DOHH2 (cell line): ENCODE measurements around the gene TTLL8.

Experiments used
- EZH2phosphoT487 ChIP-seq: fragments of 200-600 bp; sonication (generic); IDR thresholded peaks from 2 replicates; pipeline ENCODE4 v1.6.1; 2017; ENCODE audit warnings: borderline replicate concordance, mild to moderate bottlenecking, antibody characterized with exemption, low read length, moderate library complexity, mixed read lengths
- TF ChIP-seq, protein P1 (sequence below): fragments of 200-600 bp; sonication (generic); IDR thresholded peaks from one replicate; pipeline ENCODE4 v1.5.1; 2014; ENCODE audit warnings: antibody characterized with exemption, mild to moderate bottlenecking, low read depth, low read length; ENCODE audit not compliant: poor library complexity, severe bottlenecking

DNA sequence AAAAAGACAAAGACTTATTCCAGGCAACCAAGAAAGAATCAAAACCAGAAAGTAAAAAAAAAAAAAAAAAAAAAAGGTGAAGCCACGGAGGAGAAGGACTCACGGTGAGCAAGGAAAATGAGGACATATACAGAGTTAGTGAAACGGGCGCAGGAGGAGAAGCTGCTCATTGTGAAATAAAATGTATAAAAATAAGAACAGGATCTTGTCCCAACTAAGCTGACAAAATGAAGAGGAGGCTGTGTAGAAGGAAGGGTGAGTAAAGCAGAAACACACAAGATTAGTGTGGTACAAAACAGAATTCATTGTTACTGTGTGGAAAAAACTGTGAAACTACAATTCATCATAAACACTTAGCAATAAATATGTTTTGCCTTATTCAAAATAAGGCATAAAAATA lies 53.2 kb downstream of the TTLL8 start:
- TF ChIP-seq, protein P1, sequence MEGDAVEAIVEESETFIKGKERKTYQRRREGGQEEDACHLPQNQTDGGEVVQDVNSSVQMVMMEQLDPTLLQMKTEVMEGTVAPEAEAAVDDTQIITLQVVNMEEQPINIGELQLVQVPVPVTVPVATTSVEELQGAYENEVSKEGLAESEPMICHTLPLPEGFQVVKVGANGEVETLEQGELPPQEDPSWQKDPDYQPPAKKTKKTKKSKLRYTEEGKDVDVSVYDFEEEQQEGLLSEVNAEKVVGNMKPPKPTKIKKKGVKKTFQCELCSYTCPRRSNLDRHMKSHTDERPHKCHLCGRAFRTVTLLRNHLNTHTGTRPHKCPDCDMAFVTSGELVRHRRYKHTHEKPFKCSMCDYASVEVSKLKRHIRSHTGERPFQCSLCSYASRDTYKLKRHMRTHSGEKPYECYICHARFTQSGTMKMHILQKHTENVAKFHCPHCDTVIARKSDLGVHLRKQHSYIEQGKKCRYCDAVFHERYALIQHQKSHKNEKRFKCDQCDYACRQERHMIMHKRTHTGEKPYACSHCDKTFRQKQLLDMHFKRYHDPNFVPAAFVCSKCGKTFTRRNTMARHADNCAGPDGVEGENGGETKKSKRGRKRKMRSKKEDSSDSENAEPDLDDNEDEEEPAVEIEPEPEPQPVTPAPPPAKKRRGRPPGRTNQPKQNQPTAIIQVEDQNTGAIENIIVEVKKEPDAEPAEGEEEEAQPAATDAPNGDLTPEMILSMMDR = no peak
- no peak for TF ChIP-seq EZH2phosphoT487
